Measurements from ENCODE around the gene MPZL1.

The MPZL1 gene

DNA sequence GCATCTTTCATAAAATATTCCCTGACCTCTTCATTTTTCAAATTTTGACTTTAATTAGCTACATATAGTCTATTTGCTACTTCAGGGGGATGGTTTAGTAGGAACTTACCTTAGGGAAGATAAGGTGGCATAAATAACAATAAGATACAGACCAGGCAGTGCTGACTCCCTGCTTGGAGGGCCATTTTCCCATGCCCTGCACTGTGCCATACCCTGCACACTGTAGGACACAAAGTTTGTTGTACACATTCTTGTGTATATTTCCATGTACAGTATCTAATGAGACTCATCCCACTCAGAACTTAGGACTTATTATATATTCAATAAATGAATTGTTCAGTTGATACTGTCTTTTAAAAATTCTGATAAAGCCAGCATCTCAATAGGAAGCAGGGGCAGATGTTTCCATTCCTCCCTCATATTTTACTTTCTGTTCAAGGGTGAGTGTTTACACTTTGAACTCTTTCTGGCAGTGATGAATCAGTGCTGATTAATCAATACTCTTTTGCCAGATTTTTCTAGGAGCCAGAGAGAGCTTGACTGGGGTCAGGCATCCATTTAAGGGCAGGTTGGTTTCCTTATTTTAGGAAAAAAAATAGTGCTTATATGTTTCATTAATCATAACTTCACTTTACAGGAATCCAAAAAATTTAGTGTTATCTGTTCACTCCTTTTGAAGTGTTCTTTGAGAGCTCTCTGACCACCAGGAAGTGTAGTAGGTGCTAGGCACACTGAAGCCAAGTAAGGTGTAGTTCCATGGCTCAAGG lies 30.6 kb downstream of the MPZL1 start:
- no peak for DNase-seq

DNA sequence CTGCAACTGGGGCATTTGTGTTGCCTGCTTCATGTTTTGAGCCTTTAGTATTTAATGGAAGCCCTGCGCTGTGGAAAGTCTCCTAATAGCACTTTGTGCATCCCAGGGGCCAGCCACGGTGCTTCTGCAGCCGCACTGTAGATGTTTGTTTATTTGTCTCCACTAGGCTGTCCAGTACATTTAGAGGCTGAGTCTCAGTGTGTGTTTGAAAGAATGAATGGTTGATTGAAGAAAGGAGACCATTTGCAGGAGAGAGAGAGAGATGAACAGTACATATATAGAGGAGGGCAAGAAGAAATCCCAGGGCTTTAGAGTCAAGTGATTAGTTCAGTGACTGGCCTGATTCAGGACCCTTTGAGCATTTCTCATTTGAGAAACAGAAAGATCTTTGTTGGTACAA lies 33.9 kb downstream of the MPZL1 start:
- no peak for DNase-seq

DNA sequence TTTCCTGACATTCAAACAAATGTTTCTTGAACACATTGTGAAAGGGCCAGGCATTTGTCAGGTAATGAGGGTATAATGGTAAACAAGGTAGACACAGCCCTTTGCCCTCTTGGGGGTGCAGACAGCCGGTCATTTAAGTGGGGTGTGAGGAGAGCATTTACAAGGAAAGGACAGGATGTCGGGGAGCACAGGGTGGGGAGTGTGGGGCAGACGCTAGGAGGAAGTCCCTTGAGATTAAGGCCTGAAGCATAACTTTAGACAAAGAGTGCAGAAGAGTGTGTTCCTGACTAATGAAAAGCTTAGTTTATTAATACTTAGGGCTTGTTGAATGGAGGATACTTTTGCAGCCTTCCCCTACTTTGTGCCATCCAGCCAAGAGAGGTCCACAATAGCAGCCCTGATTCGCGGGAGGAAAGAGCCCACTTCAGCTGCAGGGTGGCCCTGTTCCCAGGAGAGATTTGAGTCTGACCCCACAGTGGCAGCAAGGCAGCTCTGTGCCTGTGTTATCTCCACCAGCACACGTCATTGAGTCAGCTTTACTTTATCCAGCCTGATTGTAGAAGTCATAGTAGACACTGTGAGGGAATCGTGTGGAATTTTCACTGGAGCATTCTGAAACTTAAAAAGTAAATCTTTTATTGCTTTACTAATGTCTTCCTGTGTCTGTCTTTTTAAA lies 35.1 kb downstream of the MPZL1 start:
- DNase-seq = no peak

GRCh38 chr1:167757433-167758309 lies 35.9 kb downstream of the MPZL1 start:
- no peak for DNase-seq

GRCh38 chr1:167761400-167761799 lies 39.6 kb downstream of the MPZL1 start:
- no peak for DNase-seq

- DNase-seq = no peak
Measured at GRCh38 chr1:167762061-167762746, 40.4 kb downstream of the MPZL1 start.

DNA sequence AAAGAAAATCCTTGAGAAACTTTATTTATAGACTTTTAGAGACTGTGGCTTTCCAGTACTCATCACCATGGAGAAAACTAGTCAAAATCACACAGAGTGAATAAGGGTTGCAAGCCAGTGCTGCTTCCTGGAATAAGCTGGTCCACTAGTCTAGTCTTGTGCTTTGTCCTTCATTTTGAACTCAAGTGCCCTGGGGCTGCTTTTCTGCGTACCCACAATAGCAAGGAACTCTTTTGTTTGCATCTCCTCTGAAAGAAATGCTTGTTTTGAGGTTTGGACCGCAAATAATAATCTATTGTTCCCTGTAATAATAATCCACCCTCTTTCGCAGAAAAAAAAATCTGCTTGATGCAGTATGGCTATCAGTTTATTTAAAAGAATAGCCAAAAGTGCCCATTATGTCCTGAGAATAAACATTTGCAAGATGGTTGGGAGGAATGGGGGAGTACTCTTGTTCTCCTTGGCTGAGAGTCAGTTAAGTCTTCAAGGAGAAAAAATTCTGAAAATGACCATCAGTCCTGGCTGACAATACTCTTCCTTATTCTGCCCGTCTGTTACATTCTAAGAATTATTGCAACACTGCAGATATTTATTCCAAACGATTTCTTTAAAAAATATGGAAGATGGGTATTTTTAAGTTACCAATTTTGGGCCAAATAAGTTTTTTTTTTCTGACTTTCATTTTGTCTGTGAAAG lies 41.9 kb downstream of the MPZL1 start:
- DNase-seq = no peak

- DNase-seq = no peak
Measured at GRCh38 chr1:167764458-167765330, 42.9 kb downstream of the MPZL1 start.

DNA sequence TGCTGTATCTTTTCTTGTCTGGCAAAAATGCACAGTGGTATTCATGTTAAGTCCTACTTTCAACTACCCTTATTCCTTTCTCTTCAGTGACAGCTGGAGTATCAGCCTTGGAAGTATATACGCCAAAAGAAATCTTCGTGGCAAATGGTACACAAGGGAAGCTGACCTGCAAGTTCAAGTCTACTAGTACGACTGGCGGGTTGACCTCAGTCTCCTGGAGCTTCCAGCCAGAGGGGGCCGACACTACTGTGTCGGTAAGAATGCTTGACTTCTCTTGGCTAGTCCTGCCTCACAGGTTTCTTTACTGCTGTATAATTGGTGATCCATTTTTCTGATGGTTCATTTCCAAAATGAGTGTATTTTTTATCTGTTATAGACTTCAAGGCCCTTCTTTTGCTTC lies 43.7 kb downstream of the MPZL1 start:
- DNase-seq = no peak

DNA sequence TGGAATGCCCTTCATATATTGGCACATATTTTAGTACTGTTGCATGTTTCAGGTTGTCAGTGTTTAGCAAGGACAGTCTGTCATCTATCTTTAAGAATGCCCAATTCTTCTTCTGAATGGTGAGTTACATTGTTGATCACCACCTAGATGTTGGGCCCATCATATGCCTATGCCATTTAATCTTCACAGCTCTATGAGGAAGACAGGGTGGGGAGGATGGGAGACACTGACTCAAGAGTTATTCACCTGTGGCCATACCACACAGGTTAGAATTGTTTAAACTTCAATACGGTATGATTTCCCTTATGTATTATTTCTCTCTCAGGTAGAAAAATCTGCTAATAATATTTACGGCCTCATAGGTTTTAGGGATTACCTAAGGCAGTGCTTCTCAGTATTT lies 44.8 kb downstream of the MPZL1 start:
- no peak for DNase-seq

DNA sequence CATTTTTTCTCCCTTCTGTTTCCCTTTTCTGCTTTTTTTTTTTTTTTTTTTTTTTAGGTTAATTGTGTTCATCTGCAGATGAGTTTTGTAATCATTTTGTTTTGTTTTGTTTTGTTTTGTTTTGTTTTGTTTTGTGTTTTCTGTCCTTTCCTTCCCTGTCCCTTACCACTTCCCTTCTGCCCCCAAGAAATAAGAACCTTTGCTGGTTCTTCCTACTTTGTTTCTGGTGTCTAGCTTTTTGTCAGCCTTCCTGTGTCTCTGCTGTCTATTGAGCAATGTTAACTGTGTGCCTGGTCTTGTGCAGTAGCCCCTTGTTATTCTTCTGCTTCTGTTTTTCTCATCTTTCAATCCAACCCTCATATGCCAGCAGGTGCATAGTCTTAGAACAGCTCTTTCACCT lies 46.0 kb downstream of the MPZL1 start:
- DNase-seq = no peak

GRCh38 chr1:167770127-167770526 lies 48.3 kb downstream of the MPZL1 start:
- DNase-seq = no peak

DNA sequence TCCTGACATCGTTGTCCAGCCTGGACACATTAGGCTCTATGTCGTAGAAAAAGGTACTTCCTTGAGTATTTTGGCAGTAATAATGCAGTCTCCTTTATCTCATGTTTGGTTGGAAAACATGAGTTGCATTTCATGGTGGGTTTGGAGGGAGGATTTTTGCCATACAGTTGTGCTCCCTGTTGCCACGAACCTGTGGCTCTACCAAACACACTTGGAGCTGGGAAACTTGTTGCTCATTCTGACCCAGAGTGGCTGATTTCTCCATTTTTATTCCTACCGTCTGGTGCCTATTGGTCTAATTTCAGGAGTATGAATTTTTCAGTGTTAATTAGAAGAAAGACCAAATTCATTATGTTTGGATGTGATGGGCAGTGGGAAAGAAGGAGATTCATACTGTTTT lies 50.7 kb downstream of the MPZL1 start:
- DNase-seq = no peak

DNA sequence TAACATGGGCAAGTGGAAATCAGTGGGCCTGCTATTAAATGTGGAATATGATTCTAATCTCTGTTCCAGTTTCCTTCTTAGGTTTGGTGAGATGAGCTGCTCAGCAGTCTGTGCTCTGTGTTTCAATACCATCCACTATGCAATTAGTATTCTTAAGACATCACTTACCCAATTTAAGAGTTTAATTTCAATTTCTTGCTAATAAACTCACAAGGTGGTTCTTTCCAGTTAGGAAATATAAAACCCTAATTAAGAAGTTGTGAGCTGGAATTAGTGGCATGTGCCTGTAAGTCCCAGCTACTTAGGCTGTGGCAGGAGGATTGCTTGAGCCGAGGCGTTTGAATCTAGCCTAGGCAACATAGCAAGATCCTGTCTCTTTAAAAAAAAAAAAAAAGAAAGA lies 51.7 kb downstream of the MPZL1 start:
- no peak for DNase-seq

DNA sequence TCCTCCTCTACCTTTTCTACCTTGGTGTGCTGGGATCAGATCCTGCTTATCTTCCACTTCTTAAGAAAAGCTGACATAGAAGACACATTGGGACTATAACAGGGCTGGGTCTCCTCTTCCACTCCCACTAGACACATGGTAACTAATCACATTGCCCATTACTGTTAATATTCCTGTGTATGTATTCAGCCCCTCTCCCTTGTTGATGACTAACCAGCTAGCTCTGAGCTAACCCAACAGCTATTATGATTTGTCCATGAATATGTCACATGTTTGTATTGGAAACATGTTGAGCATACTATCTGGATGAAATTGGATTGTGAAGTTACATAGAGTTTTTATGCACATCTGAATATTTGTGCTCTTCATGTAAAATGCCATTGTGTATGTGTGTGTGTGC lies 52.9 kb downstream of the MPZL1 start:
- no peak for DNase-seq

GRCh38 chr1:167775178-167775577 lies 53.4 kb downstream of the MPZL1 start:
- DNase-seq = no peak

- DNase-seq = no peak
Measured at GRCh38 chr1:167776151-167776550, 54.4 kb downstream of the MPZL1 start.

GRCh38 chr1:167776616-167777268 lies 55.0 kb downstream of the MPZL1 start:
- no peak for DNase-seq

DNA sequence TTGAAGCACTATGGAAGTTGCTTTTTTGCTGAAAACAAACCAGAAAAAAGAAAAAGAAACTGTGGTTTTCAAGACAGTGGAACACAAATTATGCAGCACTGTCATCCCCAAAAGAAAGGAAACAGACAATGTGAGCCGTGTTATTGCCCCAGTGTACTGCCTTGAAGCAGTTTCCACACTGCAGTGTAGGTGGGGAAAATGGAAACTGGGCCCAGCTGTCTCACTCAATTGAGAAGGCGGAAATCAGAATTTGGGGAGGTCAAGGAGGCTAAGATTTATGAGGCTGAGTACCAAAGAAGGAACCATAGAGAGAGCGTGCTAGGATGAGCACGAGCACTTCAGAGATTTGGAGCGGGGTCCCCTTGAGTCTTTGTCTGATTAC lies 55.5 kb downstream of the MPZL1 start:
- DNase-seq = no peak

GRCh38 chr1:167781558-167781957 lies 59.8 kb downstream of the MPZL1 start:
- no peak for DNase-seq

DNA sequence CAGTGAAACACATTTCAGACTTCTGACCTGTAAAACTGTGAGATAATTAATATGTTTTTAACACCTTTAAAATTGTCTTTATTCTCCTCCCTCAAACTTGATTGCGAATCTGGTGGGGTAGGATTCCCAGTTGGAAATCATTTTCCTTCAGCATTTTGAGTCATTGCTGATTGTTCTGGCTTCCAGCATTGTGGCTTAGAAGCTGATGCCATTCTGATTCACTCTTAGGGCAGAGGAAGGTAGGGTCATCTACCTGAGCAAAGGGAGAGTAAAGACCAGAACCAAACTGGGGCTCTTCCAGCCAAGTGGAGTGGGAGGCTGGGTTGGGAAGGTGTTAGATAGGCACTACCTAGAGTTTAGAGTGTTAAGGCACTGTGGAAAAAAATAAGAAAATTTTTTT lies 61.2 kb downstream of the MPZL1 start:
- DNase-seq = no peak
